Neutrophil (primary cell): Measurements from ENCODE around the gene SDCBP2.

Experiments used
- H3K27ac ChIP-seq: fragments of 200-600 bp; sonication (generic); 2 replicates; pipeline ENCODE4 v1.5.1; 2016; ENCODE audit warnings: mild to moderate bottlenecking, moderate library complexity
- H3K27me3 ChIP-seq: fragments of 200-600 bp; sonication (generic); 2 replicates; pipeline ENCODE4 v1.6.0; 2016; ENCODE audit warnings: mild to moderate bottlenecking
- H3K36me3 ChIP-seq: fragments of 200-600 bp; sonication (generic); 2 replicates; pipeline ENCODE4 v1.5.1; 2017
- H3K4me1 ChIP-seq, 2 experiments: fragments of 200-600 bp in 1 of 2; sonication (generic) in 1 of 2; 1 replicate in 1 of 2; 2 replicates in 1 of 2; pipeline versions ENCODE4 v1.5.1 to v1.6.1; 2013 to 2016; ENCODE audit warnings: low read depth in 1 of 2, low read length in 1 of 2, mild to moderate bottlenecking in 1 of 2, moderate library complexity in 1 of 2; ENCODE audit not compliant: control insufficient read depth in 1 of 2, insufficient read depth in 1 of 2
- H3K4me3 ChIP-seq, 2 experiments: fragments of 200-600 bp in 1 of 2; sonication (generic) in 1 of 2; 1 replicate in 1 of 2; 2 replicates in 1 of 2; pipeline ENCODE4 v1.5.1; 2013 to 2016; ENCODE audit warnings: low read depth in 1 of 2, low read length in 1 of 2, mild to moderate bottlenecking in 1 of 2, moderate library complexity in 1 of 2
- H3K9me3 ChIP-seq: fragments of 200-600 bp; sonication (generic); 2 replicates; pipeline ENCODE4 v1.5.1; 2016
- TF ChIP-seq, protein P1 (sequence below): fragments of 200-600 bp; sonication (generic); IDR thresholded peaks from 2 replicates; pipeline ENCODE4 v1.5.1; 2016; ENCODE audit warnings: antibody characterized with exemption

SDCBP2 gene

DNA sequence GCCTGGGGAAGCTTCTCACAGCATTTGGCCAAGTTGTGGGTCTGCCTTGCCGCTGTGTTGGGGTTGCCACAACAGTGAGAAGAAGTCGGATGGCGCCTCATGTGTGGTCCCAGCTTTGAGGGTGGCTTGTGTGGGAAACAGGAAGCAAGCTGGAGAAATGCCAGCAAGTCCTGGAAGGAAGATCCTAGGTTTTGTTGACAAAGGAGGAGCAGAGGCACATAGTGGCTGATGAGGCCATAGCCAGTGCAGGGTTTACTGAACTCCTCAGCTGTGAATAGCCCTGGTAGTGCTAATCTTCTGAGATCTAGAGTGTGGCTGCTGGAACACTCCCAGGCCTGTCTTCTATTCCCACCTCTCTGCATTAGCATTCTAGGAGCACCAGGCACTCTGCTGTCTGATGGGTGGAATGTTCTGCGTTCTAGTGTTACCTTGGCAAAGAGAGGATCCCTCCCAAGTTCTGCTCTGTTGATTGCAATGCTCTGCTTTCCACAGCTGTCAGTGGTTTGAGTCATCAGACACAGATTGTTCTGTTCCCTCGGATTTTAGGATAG lies 37.7 kb downstream of the SDCBP2 start:
- TF ChIP-seq, protein P1, sequence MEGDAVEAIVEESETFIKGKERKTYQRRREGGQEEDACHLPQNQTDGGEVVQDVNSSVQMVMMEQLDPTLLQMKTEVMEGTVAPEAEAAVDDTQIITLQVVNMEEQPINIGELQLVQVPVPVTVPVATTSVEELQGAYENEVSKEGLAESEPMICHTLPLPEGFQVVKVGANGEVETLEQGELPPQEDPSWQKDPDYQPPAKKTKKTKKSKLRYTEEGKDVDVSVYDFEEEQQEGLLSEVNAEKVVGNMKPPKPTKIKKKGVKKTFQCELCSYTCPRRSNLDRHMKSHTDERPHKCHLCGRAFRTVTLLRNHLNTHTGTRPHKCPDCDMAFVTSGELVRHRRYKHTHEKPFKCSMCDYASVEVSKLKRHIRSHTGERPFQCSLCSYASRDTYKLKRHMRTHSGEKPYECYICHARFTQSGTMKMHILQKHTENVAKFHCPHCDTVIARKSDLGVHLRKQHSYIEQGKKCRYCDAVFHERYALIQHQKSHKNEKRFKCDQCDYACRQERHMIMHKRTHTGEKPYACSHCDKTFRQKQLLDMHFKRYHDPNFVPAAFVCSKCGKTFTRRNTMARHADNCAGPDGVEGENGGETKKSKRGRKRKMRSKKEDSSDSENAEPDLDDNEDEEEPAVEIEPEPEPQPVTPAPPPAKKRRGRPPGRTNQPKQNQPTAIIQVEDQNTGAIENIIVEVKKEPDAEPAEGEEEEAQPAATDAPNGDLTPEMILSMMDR, result no peak
- Histone ChIP-seq H3K4me3 (no peak overlapping the region), H3K36me3 (no peaks in the 10 kb centered on the region), H3K27me3 (peaks cover 13% of the 10 kb centered on the region), H3K4me1 (no peaks in the 10 kb centered on the region), H3K9me3 (no peaks in the 10 kb centered on the region), H3K27ac (no peak overlapping the region)

- H3K4me1 ChIP-seq, result no peaks in the 10 kb centered on the region
Observed at GRCh38 chr20:1287787-1288569, 41.0 kb downstream of the SDCBP2 start.

DNA sequence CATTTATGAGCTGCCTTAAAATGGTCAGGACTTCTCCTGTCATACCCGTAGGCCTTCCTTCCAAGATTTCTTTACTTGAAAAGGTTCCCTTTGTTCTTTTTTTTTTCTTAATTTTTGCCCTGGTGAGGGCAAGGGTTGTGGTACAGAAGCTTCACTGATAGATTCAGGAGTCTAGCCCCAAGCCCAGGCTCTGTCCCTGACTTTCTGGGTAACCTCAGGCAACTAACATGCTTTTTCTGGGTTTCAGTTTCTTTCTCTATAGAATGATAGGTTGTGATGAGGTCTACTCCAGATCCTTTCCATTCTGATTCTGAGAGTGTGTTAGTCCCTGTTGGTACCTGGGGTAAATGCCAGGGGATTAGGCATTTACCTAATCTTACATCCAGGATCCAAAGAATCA lies 41.6 kb downstream of the SDCBP2 start:
- Histone ChIP-seq H3K27me3 (peaks cover 17% of the 10 kb centered on the region), H3K4me3 (no peak overlapping the region), H3K9me3 (no peaks in the 10 kb centered on the region), H3K4me1 (no peaks in the 10 kb centered on the region), H3K36me3 (no peaks in the 10 kb centered on the region), H3K27ac (no peak overlapping the region)
- TF ChIP-seq, protein P1, result no peak

More at GRCh38 chr20:1287787-1288569, 41.0 kb downstream of the SDCBP2 start:
- Histone ChIP-seq H3K9me3 (no peaks in the 10 kb centered on the region), H3K4me3 (no peak overlapping the region), H3K36me3 (no peaks in the 10 kb centered on the region), H3K27ac (no peak overlapping the region), H3K27me3 (peaks cover 16% of the 10 kb centered on the region)
- TF ChIP-seq, protein P1, result no peak

GRCh38 chr20:1286267-1287024 lies 42.5 kb downstream of the SDCBP2 start:
- H3K36me3 ChIP-seq, result no peaks in the 10 kb centered on the region
- no peak overlapping the region for H3K27ac ChIP-seq
- no peaks in the 10 kb centered on the region for H3K9me3 ChIP-seq
- H3K27me3 ChIP-seq, result peaks cover 13% of the 10 kb centered on the region
- no peaks in the 10 kb centered on the region for H3K4me1 ChIP-seq
- H3K4me3 ChIP-seq, result no peak overlapping the region
- TF ChIP-seq, protein P1, result no peak

DNA sequence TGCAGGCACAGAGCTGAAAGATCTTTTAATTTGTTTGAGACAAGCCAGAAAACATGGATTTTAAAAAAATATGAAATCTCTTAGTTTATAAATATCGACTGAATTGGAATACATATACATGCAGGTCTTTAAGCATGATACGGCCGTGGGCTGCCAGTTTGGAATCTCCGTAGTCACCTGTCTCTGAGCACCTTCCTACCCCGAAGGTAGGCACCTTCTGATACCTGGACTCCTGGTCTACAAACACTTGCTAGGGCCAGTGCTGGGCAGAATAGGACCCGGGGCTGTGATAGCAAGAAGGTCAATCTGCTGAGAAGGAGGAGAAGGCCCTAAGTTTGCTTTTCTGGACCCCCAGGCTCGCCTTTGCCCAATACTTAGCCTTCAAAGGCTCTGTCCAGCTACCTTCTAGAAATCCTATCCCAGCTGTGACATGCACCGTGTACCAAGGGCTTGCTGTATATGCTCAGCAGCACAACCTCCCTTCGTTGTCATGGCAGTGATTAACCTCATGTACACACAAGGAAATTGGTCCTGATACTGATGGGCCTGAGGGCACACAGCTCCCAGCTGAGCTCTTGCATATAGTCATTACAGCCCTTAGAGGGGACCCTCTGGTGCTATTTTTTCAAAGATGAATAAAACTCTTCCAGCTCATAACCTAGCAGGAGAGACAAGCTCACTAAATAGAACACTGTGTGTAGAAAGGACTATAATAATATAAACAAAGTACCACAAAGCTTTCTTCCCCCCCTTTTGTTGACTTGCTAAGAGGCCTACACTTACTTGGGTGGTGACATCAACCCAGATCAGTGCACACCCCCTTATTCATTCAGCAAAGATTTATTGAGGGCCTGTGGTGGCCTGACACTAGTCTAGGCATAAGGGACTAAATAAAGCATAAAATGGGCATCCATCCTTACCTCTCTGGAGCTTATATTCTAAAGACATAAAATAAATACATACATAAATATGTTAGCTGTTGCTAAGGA lies 45.1 kb downstream of the SDCBP2 start:
- H3K4me1 ChIP-seq, result no peaks in the 10 kb centered on the region
- no peak overlapping the region for H3K4me3 ChIP-seq
- H3K36me3 ChIP-seq, result no peaks in the 10 kb centered on the region
- no peak overlapping the region for H3K27ac ChIP-seq
- no peaks in the 10 kb centered on the region for H3K9me3 ChIP-seq
- H3K27me3 ChIP-seq, result peaks cover 9% of the 10 kb centered on the region
- TF ChIP-seq, protein P1, result no peak
